GM18519 (cell line): ENCODE data around the gene TMEM63B.

Experiments
- ATAC-seq: cut with Tn5 transposase; IDR thresholded peaks from one replicate; pipeline ENCODE4 v1.9.1; 2021; ENCODE audit warnings: mild to moderate bottlenecking, moderate library complexity; ENCODE audit not compliant: unreplicated experiment, low FRiP score

The TMEM63B gene

GRCh38 chr6:44115866-44116265, 11.5 kb upstream of the TMEM63B start:
- no peak for ATAC-seq

GRCh38 chr6:44116641-44117382, 10.5 kb upstream of the TMEM63B start:
- no peak for ATAC-seq

- ATAC-seq, result no peak
These were observed 9.8 kb upstream of the TMEM63B start for GRCh38 chr6:44117397-44118128.

GRCh38 chr6:44119704-44120262, 7.6 kb upstream of the TMEM63B start:
- no peak for ATAC-seq

GRCh38 chr6:44120692-44121443, 6.5 kb upstream of the TMEM63B start:
- no peak for ATAC-seq

GRCh38 chr6:44122801-44123200, 4.6 kb upstream of the TMEM63B start:
- ATAC-seq, result no peak

- no peak for ATAC-seq
These were observed 3.8 kb upstream of the TMEM63B start for GRCh38 chr6:44123544-44123943.

GRCh38 chr6:44126320-44127149, 819 bp upstream of the TMEM63B start:
- no peak for ATAC-seq

GRCh38 chr6:44128020-44128917, 915 bp downstream of the TMEM63B start:
- no peak for ATAC-seq

- no peak for ATAC-seq
These were observed 2.5 kb downstream of the TMEM63B start for GRCh38 chr6:44129841-44130322.

- no peak for ATAC-seq
These were observed 4.5 kb downstream of the TMEM63B start for GRCh38 chr6:44131892-44132291.

- no peak for ATAC-seq
These were observed 5.1 kb downstream of the TMEM63B start for GRCh38 chr6:44132476-44132875.

GRCh38 chr6:44133003-44133931, 5.9 kb downstream of the TMEM63B start:
- no peak for ATAC-seq

GRCh38 chr6:44133981-44134711, 6.8 kb downstream of the TMEM63B start:
- no peak for ATAC-seq

GRCh38 chr6:44135173-44135758, 7.9 kb downstream of the TMEM63B start:
- no peak for ATAC-seq

GRCh38 chr6:44135875-44136274, 8.5 kb downstream of the TMEM63B start:
- ATAC-seq, result no peak
